Neuronal stem cell (in vitro differentiated cells): Measurements from ENCODE around the gene GMDS.

ENCODE experiments used
- DNase-seq: peaks from one replicate; pipeline ENCODE4 v3.0.0-alpha.2; 2013; ENCODE audit warnings: low spot score
- H2AFZ ChIP-seq: one replicate; pipeline ENCODE4 v1.6.1; 2013; ENCODE audit warnings: mild to moderate bottlenecking, low read length, inconsistent platforms
- H2AK5ac ChIP-seq: 2 replicates; pipeline ENCODE4 v1.6.1; 2013; ENCODE audit warnings: low read depth, mild to moderate bottlenecking, inconsistent platforms, low read length, moderate library complexity, mixed read lengths
- H2BK120ac ChIP-seq: 2 replicates; pipeline ENCODE4 v1.6.1; 2013; ENCODE audit warnings: low read depth, mild to moderate bottlenecking, inconsistent platforms, low read length, moderate library complexity, mixed read lengths
- H2BK12ac ChIP-seq: one replicate; pipeline ENCODE4 v1.6.1; 2013; ENCODE audit warnings: low read length, inconsistent platforms
- H2BK15ac ChIP-seq: 2 replicates; pipeline ENCODE4 v1.6.1; 2013; ENCODE audit warnings: mild to moderate bottlenecking, low read length, inconsistent platforms, mixed read lengths
- H2BK5ac ChIP-seq: one replicate; pipeline ENCODE4 v1.6.1; 2013; ENCODE audit warnings: inconsistent platforms, mild to moderate bottlenecking, low read length, moderate library complexity
- H3K14ac ChIP-seq: one replicate; pipeline ENCODE4 v1.6.1; 2013; ENCODE audit warnings: low read length, inconsistent platforms
- H3K18ac ChIP-seq: 2 replicates; pipeline ENCODE4 v1.6.1; 2013; ENCODE audit warnings: low read length, inconsistent platforms
- H3K23ac ChIP-seq: 2 replicates; pipeline ENCODE4 v1.6.1; 2013; ENCODE audit warnings: low read depth, mild to moderate bottlenecking, mixed read lengths, low read length, inconsistent platforms; ENCODE audit not compliant: poor library complexity
- H3K27ac ChIP-seq: replicated peaks from 3 replicates; pipeline ENCODE4 v1.5.1; 2013; ENCODE audit warnings: low read length, inconsistent platforms
- H3K27me3 ChIP-seq, 3 experiments: 2 replicates each; pipeline ENCODE4 v1.6.1; 2013; ENCODE audit warnings: low read length in 3 of 3, mild to moderate bottlenecking in 2 of 3, inconsistent platforms in 1 of 3, low read depth in 1 of 3, mixed read lengths in 1 of 3, moderate library complexity in 1 of 3; ENCODE audit not compliant: control insufficient read depth in 3 of 3, insufficient read depth in 3 of 3
- H3K36me3 ChIP-seq, 2 donors: replicated peaks in 1 of 2; 2 replicates each; pipeline ENCODE4 v1.6.1; 2013; ENCODE audit warnings: low read length in 2 of 2; ENCODE audit not compliant: control insufficient read depth in 2 of 2, insufficient read depth in 2 of 2
- H3K4ac ChIP-seq: 2 replicates; pipeline ENCODE4 v1.6.1; 2013; ENCODE audit warnings: inconsistent platforms, mild to moderate bottlenecking, low read length, moderate library complexity
- H3K4me1 ChIP-seq, 2 donors: 1 replicate in 1 of 2; 2 replicates in 1 of 2; pipeline ENCODE4 v1.6.1; 2013; ENCODE audit warnings: low read length in 2 of 2, low read depth in 1 of 2; ENCODE audit not compliant: control insufficient read depth in 2 of 2, insufficient read depth in 1 of 2
- H3K4me2 ChIP-seq: one replicate; pipeline ENCODE4 v1.6.1; 2013; ENCODE audit warnings: mild to moderate bottlenecking, low read length, inconsistent platforms; ENCODE audit not compliant: insufficient read depth, poor library complexity, severe bottlenecking
- H3K4me3 ChIP-seq, 2 donors: 2 replicates each; pipeline ENCODE4 v1.5.1; 2013; ENCODE audit warnings: low read length in 2 of 2, mild to moderate bottlenecking in 2 of 2, inconsistent platforms in 1 of 2, moderate library complexity in 1 of 2
- H3K79me1 ChIP-seq: one replicate; pipeline ENCODE4 v1.6.1; 2013; ENCODE audit warnings: low read depth, mild to moderate bottlenecking, inconsistent platforms, low read length, moderate library complexity
- H3K9ac ChIP-seq: one replicate; pipeline ENCODE4 v1.6.1; 2013; ENCODE audit warnings: mild to moderate bottlenecking, low read depth, low read length, inconsistent platforms; ENCODE audit not compliant: poor library complexity
- H3K9me3 ChIP-seq, 2 donors: replicated peaks in 1 of 2; 2 replicates each; pipeline versions ENCODE3 to v1.6.1; 2013; ENCODE audit warnings: low read length in 2 of 2, mild to moderate bottlenecking in 2 of 2, inconsistent platforms in 1 of 2, low read depth in 1 of 2, mixed read lengths in 1 of 2, moderate library complexity in 1 of 2; ENCODE audit not compliant: control insufficient read depth in 2 of 2, insufficient read depth in 1 of 2
- H4K8ac ChIP-seq: one replicate; pipeline ENCODE4 v1.6.1; 2013; ENCODE audit warnings: low read depth, mild to moderate bottlenecking, inconsistent platforms, low read length, moderate library complexity
- H4K91ac ChIP-seq: one replicate; pipeline ENCODE4 v1.6.1; 2013; ENCODE audit warnings: low read length, low read depth, mild to moderate bottlenecking, inconsistent platforms; ENCODE audit not compliant: poor library complexity
- WGBS, 2 donors: extraction: QIAGEN DNeasy Blood & Tissue Kit; methylation state at CpG; one replicate each; pipeline ENCODE4 v1.1.7; 2013; ENCODE audit warnings: missing lambda C conversion rate in 2 of 2, mixed read lengths in 1 of 2; ENCODE audit not compliant: insufficient read length in 2 of 2, insufficient replicate concordance in 1 of 2; ENCODE audit errors: extremely low coverage in 2 of 2; 5-methylcytosine and 5-hydroxymethylcytosine counted together

Gene GMDS

GRCh38 chr6:2229039-2229438, 16.4 kb downstream of the GMDS start:
- no peak overlapping the region for H2AFZ ChIP-seq
- H2BK12ac ChIP-seq, result no peak overlapping the region
- H3K27me3 ChIP-seq, result no peaks in the 10 kb centered on the region
- H3K4ac ChIP-seq, result no peak overlapping the region
- DNase-seq, result no peak
- H4K8ac ChIP-seq, result no peak overlapping the region
- no peak overlapping the region for H2BK15ac ChIP-seq
- H3K4me3 ChIP-seq, result no peak overlapping the region
- H2AK5ac ChIP-seq, result no peak overlapping the region
- no peak overlapping the region for H3K23ac ChIP-seq
- H3K79me1 ChIP-seq, result no peaks in the 10 kb centered on the region
- H2BK120ac ChIP-seq, result no peak overlapping the region
- no peak overlapping the region for H2BK5ac ChIP-seq
- WGBS, 2 donors, result no CpG with 5 or more reads among the region's 4 CpGs
- no peaks in the 10 kb centered on the region for H3K9me3 ChIP-seq
- no peak overlapping the region for H3K18ac ChIP-seq
- no peak overlapping the region for H3K4me2 ChIP-seq
- H3K4me1 ChIP-seq, result no peaks in the 10 kb centered on the region
- H4K91ac ChIP-seq, result no peak overlapping the region
- no peaks in the 10 kb centered on the region for H3K36me3 ChIP-seq
- H3K27ac ChIP-seq, result no peak overlapping the region
- H3K9ac ChIP-seq, result no peak overlapping the region
- H3K14ac ChIP-seq, result no peak overlapping the region

- no peak overlapping the region for H4K91ac ChIP-seq
- H3K14ac ChIP-seq, result no peak overlapping the region
- no peak overlapping the region for H3K4me2 ChIP-seq
- no peaks in the 10 kb centered on the region for H3K9me3 ChIP-seq
- H3K36me3 ChIP-seq, result no peaks in the 10 kb centered on the region
- no peak for DNase-seq
- no peaks in the 10 kb centered on the region for H3K79me1 ChIP-seq
- H3K23ac ChIP-seq, result no peak overlapping the region
- H3K4me3 ChIP-seq, result no peak overlapping the region
- H3K18ac ChIP-seq, result no peak overlapping the region
- H2BK12ac ChIP-seq, result no peak overlapping the region
- no peak overlapping the region for H2BK15ac ChIP-seq
- H2BK120ac ChIP-seq, result no peak overlapping the region
- no peak overlapping the region for H4K8ac ChIP-seq
- no peak overlapping the region for H3K27ac ChIP-seq
- WGBS, 2 donors, result no CpG with 5 or more reads among the region's 2 CpGs
- H3K4me1 ChIP-seq, result no peaks in the 10 kb centered on the region
- H2AK5ac ChIP-seq, result no peak overlapping the region
- no peak overlapping the region for H2AFZ ChIP-seq
- no peaks in the 10 kb centered on the region for H3K27me3 ChIP-seq
- H2BK5ac ChIP-seq, result no peak overlapping the region
- no peak overlapping the region for H3K9ac ChIP-seq
- H3K4ac ChIP-seq, result no peak overlapping the region
Observed at GRCh38 chr6:2228392-2228791, 17.0 kb downstream of the GMDS start.

DNA sequence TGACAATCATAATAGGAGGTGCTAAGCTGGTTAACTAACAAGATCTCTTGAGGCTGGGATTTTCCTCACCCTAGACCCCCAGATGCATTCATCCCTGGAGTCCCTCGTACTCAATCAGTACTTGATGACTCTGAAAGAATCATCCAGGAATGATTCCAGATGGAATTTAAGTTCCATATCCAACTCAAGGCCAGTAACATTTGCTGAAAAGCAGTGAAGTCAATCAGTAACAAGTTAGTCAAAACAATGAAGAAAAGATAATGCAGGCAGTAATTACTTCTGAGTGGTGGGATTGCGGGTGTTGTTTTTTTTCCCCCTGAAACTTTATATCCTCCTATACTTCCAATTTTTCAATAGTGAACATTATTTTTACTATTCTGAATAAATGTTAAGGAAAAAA, 18.6 kb downstream of the GMDS start:
- Histone ChIP-seq H3K4me1 (peaks cover 0 to 7% of the 10 kb centered on the region in 2 donors), H4K8ac (no peak overlapping the region), H3K18ac (no peak overlapping the region), H4K91ac (no peak overlapping the region), H3K4ac (no peak overlapping the region), H2AK5ac (no peak overlapping the region), H3K79me1 (no peaks in the 10 kb centered on the region), H2BK12ac (no peak overlapping the region), H3K27ac (no peak overlapping the region), H3K14ac (no peak overlapping the region), H3K23ac (no peak overlapping the region), H2BK5ac (no peak overlapping the region), H3K36me3 (no peaks in the 10 kb centered on the region), H3K4me2 (no peak overlapping the region), H2BK120ac (no peak overlapping the region), H3K27me3 (no peaks in the 10 kb centered on the region), H3K9me3 (no peaks in the 10 kb centered on the region), H3K9ac (no peak overlapping the region), H2BK15ac (no peak overlapping the region), H2AFZ (no peak overlapping the region), H3K4me3 (no peak overlapping the region)
- DNase-seq, result no peak
- no CpG with 5 or more reads among the region's 2 CpGs for WGBS, 2 donors

- H2AFZ ChIP-seq, result no peak overlapping the region
- H2AK5ac ChIP-seq, result no peak overlapping the region
- no peak overlapping the region for H3K4ac ChIP-seq
- H3K27ac ChIP-seq, result no peak overlapping the region
- no peak overlapping the region for H2BK5ac ChIP-seq
- no peak overlapping the region for H2BK15ac ChIP-seq
- H3K4me3 ChIP-seq, result no peak overlapping the region
- H3K79me1 ChIP-seq, result no peaks in the 10 kb centered on the region
- no peak overlapping the region for H4K91ac ChIP-seq
- no peaks in the 10 kb centered on the region for H3K36me3 ChIP-seq
- H3K9me3 ChIP-seq, result no peaks in the 10 kb centered on the region
- H3K18ac ChIP-seq, result no peak overlapping the region
- no peak overlapping the region for H3K4me2 ChIP-seq
- H3K9ac ChIP-seq, result no peak overlapping the region
- H2BK12ac ChIP-seq, result no peak overlapping the region
- no peak for DNase-seq
- no peaks in the 10 kb centered on the region for H3K27me3 ChIP-seq
- H2BK120ac ChIP-seq, result no peak overlapping the region
- H3K4me1 ChIP-seq, result peaks cover 0 to 7% of the 10 kb centered on the region in 2 donors
- no peak overlapping the region for H3K14ac ChIP-seq
- H4K8ac ChIP-seq, result no peak overlapping the region
- no CpG with 5 or more reads among the region's 6 CpGs for WGBS, 2 donors
- no peak overlapping the region for H3K23ac ChIP-seq
Observed at GRCh38 chr6:2225422-2226392, 19.7 kb downstream of the GMDS start.
